ENCODE measurements around the gene DSC3.
"Not testable (repeated sequence)": the region's sequence is repeated elsewhere in the genome, so short reads cannot be mapped to it uniquely, and the experiment has no call there.

DSC3 gene

GRCh38 chr18:31041271-31042083 lies 1.1 kb downstream of the DSC3 start:
- no peak for DNase-seq (ENCODE audit: low read depth in 2 of 2)

- no peak for DNase-seq (ENCODE audit: low read depth in 2 of 2)
Measured at GRCh38 chr18:31040686-31041270, 1.8 kb downstream of the DSC3 start.

- DNase-seq (ENCODE audit: low read depth in 2 of 2), result no peak
Measured at GRCh38 chr18:31039426-31039825, 3.1 kb downstream of the DSC3 start.

GRCh38 chr18:31037686-31038085 lies 4.9 kb downstream of the DSC3 start:
- not testable (repeated sequence) for DNase-seq (ENCODE audit: low read depth in 2 of 2)

GRCh38 chr18:31034541-31034940 lies 8.0 kb downstream of the DSC3 start:
- DNase-seq (ENCODE audit: low read depth in 2 of 2), result no peak

- DNase-seq (ENCODE audit: low read depth in 2 of 2), result no peak
Measured at GRCh38 chr18:31030574-31031278, 11.8 kb downstream of the DSC3 start.

- DNase-seq (ENCODE audit: low read depth in 2 of 2), result no peak
Measured at GRCh38 chr18:31015715-31016434, 26.7 kb downstream of the DSC3 start.

- DNase-seq (ENCODE audit: low read depth in 2 of 2), result not testable (repeated sequence)
Measured at GRCh38 chr18:31011455-31011854, 31.1 kb downstream of the DSC3 start.

- no peak for DNase-seq (ENCODE audit: low read depth in 2 of 2)
Measured at GRCh38 chr18:31010601-31011000, 31.9 kb downstream of the DSC3 start.

GRCh38 chr18:30999887-31000628 lies 42.5 kb downstream of the DSC3 start:
- no peak for DNase-seq (ENCODE audit: low read depth in 2 of 2)

GRCh38 chr18:30999186-30999585 lies 43.4 kb downstream of the DSC3 start:
- no peak for DNase-seq (ENCODE audit: low read depth in 2 of 2)

GRCh38 chr18:30997223-30997622 lies 45.3 kb downstream of the DSC3 start:
- DNase-seq (ENCODE audit: low read depth in 2 of 2), result no peak

GRCh38 chr18:30992231-30992630 lies 50.3 kb downstream of the DSC3 start:
- no peak for DNase-seq (ENCODE audit: low read depth in 2 of 2)

- no peak for DNase-seq (ENCODE audit: low read depth in 2 of 2)
Measured at GRCh38 chr18:30991397-30991796, 51.1 kb downstream of the DSC3 start.

GRCh38 chr18:30989141-30989540 lies 53.4 kb downstream of the DSC3 start:
- DNase-seq (ENCODE audit: low read depth in 2 of 2), result no peak

- DNase-seq (ENCODE audit: low read depth in 2 of 2), result no peak
Measured at GRCh38 chr18:30988440-30988839, 54.1 kb downstream of the DSC3 start.

- DNase-seq (ENCODE audit: low read depth in 2 of 2), result no peak
Measured at GRCh38 chr18:30987467-30988241, 54.9 kb downstream of the DSC3 start.

GRCh38 chr18:30985753-30986152 lies 56.8 kb downstream of the DSC3 start:
- DNase-seq (ENCODE audit: low read depth in 2 of 2), result no peak

- DNase-seq (ENCODE audit: low read depth in 2 of 2), result no peak
Measured at GRCh38 chr18:30982285-30982992, 60.1 kb downstream of the DSC3 start.

- DNase-seq (ENCODE audit: low read depth in 2 of 2), result not testable (repeated sequence)
Measured at GRCh38 chr18:30978091-30978490, 64.5 kb downstream of the DSC3 start.

Measured in stimulated activated CD8-positive, alpha-beta memory T cell treated with anti-CD3 and anti-CD28 coated beads, Interleukin-15, amount 100 ng/mL, for 4 hours (primary cell).